NCI-H1694 (cell line): ENCODE data around the gene PDCL3.

Experiments used
- DNase-seq: peaks from one replicate; lab custom pipeline; 2025; lab: John Stamatoyannopoulos, UW

The PDCL3 gene

DNA sequence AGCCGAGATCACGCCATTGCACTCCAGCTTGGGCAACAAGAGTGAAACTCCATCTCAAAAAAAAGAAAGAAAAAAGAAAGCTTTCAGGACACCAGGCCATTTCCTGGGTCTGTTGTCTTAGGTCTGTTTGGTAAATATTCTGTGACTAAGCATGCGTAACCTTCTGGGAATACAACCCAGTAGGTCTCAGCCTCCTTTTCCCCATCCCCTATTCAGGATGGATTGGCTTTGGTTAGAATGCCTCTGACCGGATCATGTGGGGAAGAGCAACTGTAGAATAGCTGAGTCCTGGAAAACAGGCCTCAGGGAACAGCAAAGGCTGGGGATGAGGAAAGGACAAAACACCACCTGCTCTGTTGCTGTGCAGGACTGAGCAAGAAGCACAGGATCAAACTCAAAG, 1.6 kb upstream of the PDCL3 start:
- no peak for DNase-seq

DNA sequence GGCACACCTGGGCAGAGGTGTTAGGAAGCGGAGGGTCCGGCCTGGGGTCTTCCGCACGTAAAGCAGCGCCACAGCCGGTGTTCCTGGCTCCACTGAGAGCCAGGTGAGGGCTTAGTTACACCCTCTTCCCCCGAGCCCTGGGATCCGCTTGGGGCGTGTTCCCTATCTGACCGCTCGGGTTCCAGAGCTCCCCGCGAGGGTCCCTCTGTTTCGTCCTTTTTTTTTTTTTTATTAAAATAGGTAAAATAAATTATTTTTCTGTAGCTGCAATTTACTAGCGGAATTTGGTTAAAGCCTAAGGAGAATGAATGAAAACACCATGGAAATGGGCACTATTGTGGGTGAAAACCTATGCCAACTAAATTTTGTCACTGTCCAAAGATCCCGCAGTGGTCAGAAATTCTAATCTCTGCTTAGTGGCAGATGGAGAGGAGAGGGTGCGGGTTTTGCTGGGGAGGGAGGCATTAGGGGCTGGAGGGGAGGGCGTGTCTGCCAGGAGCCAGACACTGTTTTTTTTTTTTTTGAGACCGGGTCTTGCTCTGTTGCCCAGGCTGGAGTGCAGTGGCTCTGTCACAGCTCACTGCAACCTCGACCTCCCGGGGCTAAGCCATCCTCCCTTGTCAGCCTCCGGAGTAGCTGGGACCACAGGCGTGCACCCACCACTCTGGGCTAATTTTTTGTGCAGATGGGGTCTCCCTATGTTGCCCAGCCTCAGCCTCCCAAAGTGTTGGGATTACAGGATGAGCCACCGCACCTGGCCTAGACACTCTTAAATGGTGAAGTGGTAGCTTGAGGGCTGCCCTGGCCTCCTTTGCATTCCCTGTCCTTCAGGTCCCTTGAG, 834 bp downstream of the PDCL3 start:
- DNase-seq, result no peak

DNA sequence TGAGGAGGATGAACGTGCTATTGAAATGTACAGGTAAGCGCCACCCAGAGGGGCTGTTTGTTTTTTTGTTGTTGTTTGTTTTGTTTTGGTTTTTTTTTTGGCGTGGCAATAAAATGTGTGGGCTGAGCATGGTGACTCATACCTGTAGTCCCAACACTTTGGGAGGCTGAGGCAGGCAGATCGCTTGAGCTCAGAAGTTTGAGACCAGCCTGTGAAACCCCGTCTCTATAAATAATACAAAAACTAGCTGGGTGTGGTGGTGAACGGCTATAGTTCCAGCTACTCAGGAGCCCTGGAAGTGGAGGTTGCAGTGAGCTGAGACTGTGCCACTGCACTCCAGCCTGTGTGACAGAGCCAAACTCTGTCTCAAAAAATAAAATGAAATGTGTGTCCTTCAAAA, 6.2 kb downstream of the PDCL3 start:
- no peak for DNase-seq

DNA sequence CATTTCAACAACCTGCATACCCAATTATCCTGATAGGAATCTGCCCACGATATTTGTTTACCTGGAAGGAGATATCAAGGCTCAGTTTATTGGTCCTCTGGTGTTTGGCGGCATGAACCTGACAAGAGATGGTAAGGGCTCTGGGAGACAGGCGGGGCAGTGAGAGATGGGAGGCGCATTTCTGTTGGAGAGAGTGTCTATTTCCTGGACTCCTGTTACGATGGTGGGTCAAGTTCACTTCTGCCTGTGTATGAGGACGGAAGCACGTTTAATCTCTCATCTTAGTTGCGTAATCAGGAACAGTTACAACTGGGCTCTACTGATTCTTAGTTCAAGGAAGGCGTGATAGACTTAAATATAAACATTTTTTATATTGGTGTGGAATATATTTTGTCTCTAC, 8.9 kb downstream of the PDCL3 start:
- DNase-seq, result no peak

DNA sequence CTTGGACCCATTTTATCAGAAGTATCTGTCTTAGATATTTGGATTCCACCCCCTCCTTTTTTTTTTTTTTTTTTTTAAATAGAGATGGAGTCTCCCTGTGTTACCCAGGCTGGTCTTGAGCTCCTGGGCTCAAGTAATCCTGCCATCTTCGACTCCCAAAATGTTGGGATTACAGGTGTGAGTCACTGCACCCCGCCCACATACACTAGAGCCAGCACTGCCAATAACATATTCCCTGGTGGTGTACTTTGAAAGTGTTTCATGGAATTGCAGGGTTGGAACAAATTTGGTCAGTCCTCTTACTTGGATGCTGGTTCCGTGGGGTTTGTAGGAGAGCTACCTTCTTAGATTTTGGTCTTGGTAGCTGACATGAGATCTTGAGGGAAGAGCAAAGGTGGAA, 15.0 kb downstream of the PDCL3 start:
- DNase-seq, result no peak

DNA sequence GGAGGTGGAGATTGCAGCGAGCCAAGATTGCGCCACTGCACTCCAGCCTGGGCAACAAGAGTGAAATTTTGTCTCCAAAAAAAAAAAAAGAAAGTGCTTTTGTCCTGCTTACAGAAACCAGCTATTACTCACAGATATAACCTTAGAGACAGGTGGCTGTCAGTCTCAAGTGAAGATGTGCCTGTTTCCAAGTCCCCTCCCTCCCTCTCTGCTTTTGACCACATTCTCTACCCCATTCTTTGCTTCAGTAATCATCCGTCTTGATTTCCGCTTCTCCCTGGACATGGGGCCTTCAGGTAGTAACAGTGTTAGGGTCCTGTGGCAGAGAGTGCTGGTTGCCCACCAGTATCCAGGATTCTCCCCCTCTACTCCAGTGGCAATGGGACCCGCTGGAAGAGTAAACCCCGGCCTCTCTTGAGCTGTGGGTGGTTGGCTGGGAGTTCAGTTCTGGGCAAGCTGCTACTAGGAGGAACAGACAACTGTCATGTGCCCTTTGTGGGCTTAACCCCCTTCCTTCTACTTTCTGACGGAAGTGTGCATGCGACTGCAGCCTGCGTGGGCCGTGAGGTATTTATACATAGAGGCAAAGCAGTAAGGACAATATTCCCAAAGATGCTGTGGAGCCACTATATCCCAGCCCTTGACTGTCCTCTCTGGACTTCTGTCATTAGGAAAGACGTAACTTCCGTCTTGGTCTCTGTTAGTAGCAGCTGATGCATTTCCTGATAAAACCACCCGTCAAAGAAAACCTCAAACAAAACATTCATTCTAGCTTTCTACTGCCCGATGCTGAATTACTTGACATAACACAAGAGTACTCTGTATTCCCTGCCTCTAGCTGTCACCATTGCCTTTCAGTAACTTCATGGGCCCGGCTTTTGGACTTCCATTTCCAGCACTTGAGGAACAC, 17.8 kb downstream of the PDCL3 start:
- no peak for DNase-seq

DNA sequence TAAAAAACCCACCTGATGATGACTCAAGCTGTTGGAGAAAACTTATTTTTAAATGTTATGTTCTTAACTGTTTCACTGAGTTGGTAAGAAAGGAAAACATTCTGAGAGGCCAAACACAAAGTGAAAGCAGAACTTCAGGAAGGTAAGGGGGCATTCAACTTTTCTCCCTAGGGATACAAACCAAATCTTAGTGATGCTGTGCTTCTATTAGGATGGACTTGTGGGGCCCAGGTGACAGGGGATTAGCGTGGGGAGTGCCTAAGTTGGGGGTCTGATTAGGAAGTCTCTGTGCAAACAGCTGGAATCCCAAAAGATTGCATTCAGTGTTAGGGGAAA, 18.5 kb downstream of the PDCL3 start:
- no peak for DNase-seq

DNA sequence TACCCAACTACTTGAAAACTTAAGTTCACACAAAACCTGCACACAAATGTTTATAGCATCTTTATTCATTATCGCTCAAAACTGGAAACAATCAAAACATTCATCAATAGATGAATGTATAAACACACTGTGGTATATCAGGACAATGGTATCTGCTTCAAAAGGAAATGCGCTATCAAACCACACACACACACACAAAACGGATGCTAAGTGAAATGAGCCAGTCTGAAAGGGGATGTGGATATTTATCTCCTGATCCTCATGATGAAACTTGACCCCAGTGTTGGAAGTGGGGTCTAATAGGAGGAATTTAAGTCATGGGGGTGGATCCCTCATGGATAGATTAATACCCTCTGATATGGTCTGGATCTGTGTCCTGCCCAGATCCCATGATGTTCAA, 22.0 kb downstream of the PDCL3 start:
- no peak for DNase-seq

DNA sequence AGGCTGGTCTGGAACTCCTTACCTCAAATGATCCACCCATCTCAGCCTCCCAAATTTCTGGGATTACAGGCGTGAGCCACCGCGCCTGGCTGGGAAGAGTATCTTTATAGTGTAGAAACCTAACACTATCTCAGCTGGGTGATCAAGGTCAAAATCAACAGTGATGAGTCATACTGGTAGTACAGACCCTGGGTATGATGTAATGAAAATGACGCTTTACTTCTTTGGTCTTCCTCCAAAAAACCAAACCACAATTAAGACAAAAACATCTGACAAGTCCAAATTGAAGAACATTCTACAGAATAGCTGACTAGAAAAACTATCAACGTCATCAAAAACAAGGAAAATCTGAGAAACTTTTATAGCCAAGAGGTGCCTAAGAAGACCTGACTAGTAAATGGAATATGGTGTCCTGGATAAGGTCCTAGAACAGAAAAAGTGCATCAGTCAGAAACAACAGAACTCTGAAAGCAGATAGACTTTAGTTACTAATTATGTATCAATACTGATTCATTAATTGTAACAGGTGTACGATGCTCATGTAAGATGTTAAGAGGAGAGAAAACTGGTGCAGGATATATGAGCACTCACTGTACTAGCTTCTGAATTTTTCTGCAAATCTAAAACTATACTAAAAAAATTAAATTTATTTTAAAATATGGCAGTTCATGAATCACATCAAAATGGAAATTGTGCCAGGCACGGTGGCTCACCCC, 25.4 kb downstream of the PDCL3 start:
- DNase-seq, result no peak

DNA sequence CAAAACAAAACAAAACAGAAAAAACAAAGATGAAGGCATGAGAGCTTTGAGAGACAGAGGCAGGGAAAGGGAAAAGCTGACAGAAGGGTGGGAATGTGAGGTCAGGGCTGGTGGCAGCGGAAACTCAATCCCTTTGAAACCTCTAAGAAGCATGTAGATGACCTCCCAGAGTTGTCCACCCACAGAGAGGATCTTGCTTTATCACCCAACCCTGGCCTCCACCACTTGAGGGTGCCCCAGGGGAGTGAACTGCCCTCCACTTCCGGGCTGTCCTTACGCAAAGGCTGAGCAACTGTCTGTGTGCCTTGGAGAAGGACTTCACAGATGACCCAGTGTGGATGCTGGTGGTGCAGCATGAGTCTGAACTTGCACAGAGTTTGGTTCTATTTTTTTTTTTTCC, 26.7 kb downstream of the PDCL3 start:
- DNase-seq, result no peak

DNA sequence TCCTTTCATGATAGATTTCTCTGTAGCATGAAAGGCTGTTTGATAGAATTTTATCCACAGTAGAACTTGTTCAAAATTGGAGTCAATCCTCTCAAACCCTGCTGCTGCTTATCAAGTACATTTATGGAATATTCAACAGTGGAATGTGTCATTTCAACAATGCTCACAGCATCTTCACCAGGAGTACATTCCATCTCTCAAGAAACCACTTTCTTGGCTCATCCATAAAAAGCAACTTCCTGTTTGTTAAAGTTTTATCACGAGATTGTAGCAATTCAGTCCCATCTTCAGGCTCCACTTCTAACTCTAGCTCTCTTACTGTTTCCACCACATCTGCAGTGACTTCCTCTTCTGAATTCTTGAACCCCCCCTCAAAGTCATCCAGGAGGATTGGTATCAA, 29.4 kb downstream of the PDCL3 start:
- no peak for DNase-seq

DNA sequence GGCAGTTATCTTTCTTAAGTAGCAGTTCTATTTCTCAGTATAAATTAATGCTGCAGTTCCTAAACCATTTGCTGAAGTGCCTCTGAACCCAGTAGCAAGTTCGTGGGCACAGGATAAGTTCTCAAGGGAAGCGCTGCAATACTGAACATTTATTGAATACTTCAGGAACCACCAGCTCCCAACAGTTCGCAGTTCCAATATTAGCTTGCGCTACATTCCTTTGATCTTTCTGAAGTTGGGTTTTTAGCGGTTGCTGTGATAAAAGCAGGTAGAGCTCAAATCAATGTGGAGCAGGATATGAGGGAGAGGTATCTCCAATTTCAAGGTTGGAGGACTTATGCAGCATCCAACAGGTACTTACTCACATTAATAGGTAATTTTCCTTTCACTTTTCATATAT, 33.7 kb downstream of the PDCL3 start:
- DNase-seq, result no peak

DNA sequence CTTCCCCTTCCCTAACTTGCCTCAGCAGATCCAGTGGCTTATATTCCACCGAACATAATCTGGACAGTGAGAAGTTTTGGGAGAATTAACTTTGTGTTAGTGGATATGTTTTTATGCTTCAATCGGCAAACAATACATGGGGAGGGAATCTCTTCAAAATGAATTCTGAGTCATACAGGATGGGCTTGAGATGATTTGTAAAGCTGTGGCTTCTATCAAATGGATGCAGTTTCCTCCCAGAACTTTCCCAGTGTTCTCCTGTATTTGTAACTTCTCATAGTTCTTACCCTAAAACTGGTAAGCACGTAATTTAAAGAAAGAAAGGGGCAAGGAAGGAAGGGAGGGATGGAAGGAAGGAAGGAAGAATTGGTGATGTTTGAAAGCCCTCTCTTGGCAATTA, 36.8 kb downstream of the PDCL3 start:
- no peak for DNase-seq

DNA sequence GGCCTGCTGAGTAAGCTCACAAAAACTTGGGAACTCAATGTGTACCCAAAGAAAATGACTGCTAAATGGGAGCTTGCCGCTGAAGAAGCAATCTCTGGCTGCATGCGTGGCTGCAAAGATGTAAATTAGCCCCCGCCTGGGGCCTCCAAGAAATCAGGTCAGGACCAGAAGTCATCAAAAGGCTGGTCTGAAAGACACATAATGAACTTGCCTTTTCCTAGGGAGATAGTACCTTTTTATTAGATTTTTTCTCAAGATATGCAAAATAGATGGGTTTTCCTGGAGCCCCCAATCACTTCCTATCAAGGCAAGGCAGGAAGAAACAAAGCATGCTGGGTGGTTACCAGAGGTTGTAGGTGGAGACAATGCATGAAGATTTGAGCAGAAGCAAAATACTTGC, 38.9 kb downstream of the PDCL3 start:
- DNase-seq, result no peak

DNA sequence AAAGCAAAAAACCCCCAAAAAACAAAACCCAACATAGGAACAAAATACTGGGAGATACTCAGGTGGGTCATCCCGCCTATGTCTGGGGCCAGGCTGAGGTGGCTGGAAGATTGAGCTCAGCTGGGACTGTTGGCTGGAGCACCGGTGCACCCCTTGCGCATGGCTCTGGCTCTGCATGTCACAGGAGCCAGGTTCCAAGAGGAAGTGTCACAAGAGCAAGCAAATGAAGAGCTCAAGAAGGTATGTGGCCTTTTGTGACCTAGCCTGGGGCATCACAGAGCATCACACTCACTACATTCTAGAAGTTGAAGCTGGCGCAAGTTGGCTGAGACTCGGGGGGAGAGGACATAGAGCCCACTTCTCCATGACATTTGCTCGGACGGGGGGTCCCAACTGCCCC, 40.6 kb downstream of the PDCL3 start:
- DNase-seq, result no peak

DNA sequence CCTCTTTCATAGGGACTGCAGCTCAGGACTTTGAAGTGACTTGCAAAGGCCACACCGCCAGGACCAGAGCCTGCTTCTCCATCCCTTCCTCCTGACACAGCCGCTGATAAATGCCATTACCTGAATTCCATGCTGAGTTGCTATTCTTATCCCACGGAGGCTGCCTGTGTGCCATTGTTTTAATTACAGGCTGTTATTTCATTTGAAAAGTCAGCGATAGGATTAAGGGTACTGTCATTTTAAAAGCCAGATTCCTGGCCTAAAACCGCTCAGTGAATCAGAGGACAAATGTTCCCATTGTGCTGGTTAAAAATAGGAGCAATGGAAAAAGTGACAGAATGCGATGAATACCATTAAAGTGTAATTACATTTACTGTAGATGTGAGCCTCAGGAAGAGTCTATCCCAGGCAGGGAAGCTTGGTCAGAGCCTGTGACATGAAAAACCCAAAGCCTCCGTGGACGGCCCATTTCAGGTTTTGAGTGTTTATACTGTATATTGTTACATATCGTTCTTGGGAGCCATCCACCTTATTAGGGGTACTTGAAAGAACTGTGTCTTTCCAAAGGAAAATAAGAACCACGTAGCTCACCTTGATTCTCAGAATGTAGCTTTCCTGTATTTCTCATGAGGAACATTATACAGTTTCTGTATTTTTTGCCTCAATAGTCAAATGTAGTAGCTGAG, 41.3 kb downstream of the PDCL3 start:
- DNase-seq, result no peak

DNA sequence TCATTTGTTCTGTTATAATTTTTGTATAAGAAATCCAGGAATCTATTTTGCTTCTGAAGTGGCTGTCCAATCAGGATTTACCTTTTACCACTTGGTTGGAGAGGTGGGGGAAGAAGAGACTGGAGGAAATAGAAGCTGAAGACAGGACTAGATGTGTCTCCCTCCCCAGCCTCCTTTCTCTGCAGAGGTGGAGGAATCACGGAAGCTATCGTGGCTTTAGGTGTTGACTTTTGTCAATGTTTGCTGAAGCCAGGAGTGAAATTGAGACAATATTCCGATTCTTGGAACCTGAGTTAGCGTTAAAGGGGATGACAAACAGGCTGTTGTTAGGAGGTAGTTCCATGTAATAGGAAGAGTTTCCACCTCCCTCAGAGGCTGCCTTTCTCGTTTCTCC, 43.5 kb downstream of the PDCL3 start:
- DNase-seq, result no peak

DNA sequence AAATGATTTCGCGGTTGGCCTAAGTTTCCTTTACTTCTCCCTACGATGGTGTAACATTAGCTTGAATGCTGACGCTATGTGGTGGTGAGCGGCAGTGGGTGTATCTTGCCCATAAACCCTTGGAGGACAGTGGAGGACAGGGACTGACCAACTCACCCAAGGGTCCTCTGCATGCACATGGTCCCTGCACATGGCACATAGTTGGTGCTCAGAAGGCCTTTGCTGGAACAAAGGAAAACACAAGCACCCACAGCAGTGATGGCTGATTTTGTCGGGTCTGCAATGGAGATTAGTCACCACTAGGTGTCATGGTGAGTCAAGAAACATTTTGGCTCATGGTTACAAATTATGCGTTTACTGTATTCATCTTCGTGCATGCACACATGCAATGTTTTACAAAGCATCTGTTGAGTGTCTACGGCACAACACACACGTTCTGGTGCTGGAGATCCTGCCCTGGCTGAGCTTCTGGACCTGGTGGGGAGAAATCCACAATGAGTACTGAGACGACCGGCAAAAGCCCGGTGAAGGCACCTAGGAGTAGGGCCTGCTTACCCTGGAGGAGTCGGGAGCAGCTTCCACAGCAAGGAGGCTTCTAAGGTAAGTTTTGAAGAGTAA, 44.0 kb downstream of the PDCL3 start:
- peak; percentile 8 for DNase-seq

DNA sequence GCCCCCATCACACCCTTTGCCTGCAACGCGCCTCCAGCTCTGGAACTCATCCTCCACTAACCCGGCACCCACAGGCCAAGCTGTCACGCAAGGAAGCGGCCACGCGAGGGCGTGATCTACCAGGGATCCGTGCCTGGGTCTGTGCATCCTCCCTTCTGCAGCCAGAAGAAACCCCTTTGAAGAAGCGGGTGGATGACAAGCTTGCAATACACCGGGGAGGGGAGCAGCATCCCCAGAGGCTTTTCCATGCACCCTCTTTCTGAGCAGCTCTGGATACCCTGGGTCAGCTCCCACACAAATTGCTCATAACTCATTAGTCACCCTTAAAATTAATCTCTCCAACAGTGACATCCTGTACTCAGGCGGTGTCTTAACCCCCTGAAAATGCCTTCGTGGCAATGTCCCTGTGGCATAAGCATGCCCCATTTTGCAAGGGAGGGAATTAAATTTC, 47.6 kb downstream of the PDCL3 start:
- peak; percentile 56 for DNase-seq

DNA sequence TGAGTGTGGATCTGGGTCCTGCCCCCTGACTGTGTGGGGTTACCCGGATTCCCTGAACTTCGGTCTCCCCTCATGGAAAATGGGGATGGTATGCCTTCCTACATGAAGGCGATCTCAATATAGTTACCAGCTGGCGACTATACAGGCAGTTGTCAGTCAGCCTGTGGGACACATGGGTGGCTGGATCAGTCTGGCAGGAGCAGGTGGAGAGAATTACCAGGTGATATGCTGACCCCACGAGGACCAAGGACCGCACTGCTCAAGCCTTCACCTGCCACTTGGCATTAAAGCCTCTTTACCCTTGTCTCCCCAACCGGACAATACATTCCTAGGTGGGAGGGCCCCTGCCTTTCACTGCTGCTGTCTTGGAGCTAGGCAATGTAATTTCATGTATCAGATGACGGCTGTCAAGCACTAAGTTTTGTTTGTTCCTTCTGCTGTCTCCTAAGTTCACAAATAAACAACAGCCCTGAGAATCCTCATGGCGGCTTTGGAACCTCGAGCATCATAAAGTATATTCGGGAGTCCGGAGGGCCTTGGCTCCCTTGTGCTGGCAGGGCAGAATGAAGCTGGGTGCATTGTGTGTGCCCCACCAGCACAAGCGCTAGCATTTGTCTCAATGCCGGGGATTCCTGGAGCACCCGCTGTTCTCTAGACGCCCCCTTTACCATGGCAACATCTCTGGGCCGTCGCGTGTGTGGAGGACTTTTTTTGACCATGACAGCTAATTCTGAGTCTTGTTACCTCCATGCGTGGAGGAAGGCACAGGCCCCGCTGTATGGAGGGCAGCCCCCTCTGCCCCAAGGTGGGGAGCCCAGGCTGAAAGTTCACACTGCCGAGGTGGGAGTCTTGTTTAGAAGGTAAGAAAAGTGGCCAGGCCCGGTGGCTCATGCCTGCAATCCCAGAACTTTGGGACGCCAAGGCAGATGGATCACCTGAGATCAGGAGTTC, 48.6 kb downstream of the PDCL3 start:
- DNase-seq, result no peak
